ENCODE measurements around the gene STYXL1.

Gene STYXL1

DNA sequence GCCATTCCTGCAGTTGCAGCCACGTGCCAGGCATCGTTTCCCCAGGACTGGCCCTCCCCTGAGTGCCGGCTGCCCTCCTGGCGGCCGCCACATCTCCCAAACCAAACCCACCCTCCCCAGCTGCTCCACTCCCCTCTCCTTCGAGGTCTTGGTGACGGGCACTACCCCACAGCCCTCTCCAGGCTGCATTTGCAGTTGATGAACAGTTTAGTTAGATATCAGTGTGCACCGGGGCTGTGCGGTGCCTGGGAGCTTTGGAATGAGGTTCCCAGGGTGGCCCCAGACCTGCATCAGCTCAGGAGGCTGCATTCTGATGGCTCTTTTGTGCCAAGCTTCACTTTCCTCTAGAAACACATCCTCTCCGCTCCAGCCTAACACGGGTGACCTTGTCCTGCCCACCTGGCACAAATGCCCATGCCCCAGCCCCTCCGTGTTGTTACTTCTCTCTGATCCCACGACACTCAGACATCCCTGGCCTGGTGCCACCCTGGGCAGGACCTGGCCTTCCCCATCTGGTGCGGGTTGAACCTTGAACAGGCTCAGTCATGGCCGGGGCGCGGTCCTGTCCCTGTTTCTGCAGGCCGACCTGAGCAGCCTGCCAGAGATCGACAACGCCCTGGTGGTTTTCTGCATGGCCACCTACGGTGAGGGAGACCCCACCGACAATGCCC lies 67.9 kb downstream of the STYXL1 start:
- no peak for DNase-seq (ENCODE audit: low spot score)

DNA sequence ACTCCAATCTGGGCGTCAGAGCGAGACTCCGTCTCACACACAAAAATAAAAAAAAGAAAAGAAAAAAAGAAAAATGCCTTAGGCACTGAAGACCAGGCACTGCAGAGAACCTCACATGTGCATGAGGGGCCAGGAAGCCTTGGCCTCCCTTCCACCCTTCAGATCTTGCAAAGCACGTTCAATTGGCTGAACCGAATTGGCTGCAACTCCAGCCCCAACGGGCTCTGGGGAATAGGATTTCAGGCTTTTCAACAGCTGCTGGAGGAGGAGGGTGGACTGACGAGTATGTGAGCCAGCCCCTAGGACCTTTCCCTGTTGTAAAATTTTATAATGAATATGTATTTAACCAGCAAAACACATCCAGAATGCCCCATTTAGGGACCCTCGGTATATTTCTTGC lies 70.1 kb downstream of the STYXL1 start:
- no peak for DNase-seq (ENCODE audit: low spot score)

DNA sequence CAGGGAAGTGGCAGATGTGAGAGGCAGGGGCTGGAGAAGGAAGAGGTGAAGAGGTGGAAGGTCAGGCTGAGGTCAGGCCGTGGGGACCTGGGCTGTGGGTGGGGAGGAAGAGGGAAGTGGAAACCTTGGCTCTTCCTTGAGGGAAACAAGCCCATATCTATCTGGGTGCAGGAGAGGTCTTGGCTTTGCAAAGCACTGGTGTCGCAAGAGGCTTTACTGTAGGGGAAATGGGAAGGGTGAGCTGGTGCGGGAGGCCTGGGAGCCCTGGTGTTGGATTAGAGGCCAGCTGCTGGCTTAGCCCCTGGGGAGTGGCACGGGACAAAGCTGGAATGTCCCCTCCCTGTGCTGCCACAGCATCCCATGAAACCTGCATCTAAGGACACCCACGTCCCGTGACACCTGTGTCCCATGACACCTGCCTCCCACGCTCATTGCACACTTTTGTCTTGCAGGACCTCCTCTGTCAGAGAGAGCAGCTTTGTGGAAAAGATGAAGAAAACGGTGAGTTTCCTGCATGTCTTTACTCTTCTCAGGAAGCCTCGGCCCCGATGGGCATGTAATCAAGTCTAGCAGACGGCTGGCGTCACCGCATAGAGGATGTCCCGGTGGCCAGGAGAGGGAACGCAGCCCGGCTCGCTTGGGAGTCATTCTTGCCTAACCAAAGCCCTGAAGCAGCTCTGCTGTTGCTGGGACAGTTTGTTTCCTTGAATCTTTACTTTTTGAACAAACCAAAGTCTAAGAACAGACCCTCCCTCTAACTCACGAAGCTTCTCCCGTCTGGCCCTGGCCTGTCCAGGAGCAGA lies 75.6 kb downstream of the STYXL1 start:
- no peak for DNase-seq (ENCODE audit: low spot score)

DNA sequence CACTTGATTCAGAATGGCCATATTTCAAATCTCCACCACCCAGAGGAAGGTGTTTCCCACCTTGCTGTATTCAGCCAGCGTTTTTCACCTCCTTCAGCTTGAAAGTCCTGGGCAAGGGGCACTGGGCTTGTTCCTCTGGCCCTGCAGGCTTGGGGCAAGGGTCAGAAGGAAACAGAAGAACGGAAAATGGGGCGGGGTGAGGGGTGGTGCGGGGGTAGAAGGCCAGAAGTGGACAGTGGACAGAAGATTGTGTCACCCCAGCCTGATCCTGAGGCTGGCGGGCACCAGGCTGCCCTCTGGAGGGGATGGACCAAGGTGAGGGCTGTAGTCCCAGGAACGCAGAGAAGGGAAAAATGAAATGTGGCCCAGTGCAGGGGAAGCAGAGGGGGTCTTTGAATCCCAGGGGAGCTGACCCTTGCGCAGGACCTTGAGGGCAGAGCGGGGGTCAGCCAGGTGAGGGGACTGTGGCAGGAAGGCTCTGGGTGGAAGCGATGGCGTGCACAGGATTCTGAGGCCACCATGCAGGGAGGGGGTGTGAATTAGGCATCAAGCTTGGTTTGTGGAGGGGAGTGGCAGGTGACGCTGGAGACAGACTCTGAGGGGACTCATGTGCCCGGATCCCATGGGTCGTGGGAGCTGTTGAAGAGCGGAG lies 76.4 kb downstream of the STYXL1 start:
- no peak for DNase-seq (ENCODE audit: low spot score)

DNA sequence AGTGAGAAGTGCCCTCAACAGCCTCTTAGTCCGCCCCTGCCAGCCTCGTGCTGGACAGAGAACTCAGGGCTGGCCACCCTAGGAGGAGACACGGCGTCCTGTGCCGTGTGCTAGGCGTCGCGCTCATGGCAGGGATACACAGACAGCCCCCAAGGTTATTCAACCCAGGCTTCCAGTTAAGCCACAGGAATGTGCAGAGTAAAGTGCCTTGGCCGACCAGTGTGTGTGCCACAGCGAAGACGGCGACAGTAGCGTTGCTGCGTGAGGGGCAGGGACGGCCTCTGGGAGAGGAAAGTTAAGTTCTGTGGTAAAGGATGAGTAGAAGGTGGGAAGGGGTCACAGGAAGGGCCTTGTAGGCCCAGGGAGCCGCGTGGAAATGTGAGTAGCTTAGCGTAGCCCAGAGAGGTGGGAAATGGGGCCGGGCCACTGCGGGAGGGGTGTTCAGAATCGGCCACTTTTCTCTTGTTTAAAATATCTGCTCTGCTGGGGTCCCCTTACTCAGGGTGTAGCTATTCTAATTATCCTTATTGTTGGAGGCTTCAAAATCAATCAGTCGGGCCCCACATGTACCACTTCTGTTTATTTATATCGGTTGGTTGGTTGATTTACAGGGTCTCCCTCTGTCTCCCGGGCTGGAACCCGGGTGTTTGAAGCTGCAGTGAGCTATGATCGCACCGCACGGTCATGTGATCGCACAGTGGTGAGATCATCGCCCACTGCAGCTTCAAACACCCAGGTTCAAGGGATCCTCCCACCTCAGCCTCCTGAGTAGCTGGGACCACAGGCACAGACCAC lies 77.9 kb downstream of the STYXL1 start:
- no peak for DNase-seq (ENCODE audit: low spot score)

DNA sequence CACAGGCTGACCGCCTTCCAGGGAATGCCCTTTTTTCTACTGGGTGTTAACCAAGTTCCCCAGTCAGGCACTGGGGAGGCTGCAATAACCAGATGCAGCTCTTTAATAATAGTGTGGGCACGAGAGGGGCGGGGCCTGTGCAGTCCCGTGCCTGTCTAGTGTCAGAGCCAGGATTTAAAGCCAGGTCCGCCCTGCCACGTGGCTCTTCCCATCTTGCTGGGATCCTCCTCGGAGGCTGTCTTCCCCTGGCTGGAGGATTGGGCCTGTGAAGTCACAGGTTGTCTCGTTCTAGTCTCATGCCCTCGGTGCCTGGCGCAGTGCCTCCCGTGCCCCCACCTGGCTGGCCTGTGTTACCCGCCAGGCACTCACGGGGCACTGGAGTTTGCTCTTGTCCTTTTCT lies 78.6 kb downstream of the STYXL1 start:
- DNase-seq (ENCODE audit: low spot score): no peak

DNA sequence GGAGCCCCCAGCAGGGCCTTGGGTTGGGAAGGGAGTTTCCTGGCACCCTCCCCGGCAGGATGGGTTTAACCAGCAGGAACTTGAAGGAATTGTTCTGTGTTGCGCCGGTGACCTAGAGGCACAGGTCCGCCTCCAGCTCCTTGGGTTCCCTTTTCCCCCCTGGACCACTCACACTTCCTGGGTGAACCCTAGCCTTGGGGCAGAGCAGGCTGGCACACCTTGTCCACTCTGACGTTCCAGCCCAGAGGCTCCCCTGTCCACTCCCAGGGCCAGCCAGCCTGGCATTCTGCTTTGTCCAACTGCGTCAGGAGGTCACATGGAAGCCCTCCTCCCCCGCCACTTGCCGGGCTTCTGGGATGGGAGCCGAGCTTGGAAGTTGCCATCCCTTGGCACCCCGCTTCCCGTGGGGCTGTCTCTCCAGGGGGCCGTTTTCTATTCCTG lies 79.2 kb downstream of the STYXL1 start:
- DNase-seq (ENCODE audit: low spot score): peak; percentile 66

DNA sequence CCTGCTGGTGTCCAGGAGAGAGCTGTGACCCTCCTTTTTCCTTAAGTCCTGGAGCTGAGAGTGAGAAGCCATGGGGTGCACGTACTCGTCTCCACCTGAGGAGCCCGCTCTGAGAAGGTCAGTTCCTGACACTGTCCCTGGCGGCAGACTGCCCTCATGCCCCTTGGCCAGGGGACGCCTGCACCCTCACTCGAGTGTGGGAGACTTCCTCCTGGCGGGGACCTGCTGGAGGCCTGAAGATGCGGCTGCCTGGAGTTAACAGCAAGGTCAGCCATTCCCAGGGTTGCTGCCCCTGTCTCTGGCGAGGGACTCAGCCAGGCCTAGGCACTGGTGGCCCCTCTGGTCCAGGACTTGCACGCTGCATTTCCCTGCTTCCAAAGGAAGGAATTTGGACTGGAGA lies 79.8 kb downstream of the STYXL1 start:
- DNase-seq (ENCODE audit: low spot score): no peak

DNA sequence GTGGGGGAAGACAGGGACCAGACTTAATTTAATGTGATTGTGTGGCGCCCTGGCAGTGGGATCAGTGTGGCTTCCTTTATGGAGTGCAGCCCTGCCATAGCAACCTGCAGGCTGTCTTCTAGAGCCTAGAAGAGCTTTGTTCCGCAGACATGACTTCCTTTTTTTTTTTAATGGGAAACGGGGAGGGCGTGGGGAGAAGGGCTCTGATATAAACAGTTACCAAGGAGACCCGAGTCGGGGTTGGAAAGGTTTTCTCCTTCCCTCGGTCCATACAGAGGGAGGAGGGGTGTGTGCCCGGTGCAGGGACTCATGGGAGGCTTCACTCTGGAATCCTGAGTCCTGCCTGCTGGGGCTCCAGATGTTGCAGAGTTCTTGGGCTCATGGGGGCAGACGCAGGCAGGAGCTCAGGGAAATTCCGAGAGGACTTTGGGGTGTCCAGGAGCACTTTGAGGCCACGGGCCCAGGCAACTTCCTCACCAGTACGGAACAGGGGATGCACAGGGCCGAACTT lies 80.3 kb downstream of the STYXL1 start:
- DNase-seq (ENCODE audit: low spot score): no peak

DNA sequence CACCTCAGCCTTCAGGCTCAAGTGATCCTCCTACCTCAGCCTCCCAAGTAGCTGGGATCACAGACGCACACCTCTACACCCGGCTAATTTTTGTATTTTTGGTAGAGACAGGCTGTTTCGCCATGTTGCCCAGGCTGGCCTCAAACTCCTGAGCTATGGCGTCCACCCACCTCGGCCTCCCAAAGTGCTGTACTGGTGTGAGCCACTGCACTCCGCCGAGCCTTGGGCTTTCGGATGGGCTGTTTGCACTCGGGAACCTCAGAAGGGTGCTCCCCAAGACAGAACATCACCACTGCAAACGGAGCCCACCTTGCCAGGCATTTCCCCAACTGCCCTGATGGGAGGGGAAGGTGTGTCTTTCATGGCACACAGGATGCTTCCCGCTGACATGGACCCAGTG lies 80.7 kb downstream of the STYXL1 start:
- no peak for DNase-seq (ENCODE audit: low spot score)

DNA sequence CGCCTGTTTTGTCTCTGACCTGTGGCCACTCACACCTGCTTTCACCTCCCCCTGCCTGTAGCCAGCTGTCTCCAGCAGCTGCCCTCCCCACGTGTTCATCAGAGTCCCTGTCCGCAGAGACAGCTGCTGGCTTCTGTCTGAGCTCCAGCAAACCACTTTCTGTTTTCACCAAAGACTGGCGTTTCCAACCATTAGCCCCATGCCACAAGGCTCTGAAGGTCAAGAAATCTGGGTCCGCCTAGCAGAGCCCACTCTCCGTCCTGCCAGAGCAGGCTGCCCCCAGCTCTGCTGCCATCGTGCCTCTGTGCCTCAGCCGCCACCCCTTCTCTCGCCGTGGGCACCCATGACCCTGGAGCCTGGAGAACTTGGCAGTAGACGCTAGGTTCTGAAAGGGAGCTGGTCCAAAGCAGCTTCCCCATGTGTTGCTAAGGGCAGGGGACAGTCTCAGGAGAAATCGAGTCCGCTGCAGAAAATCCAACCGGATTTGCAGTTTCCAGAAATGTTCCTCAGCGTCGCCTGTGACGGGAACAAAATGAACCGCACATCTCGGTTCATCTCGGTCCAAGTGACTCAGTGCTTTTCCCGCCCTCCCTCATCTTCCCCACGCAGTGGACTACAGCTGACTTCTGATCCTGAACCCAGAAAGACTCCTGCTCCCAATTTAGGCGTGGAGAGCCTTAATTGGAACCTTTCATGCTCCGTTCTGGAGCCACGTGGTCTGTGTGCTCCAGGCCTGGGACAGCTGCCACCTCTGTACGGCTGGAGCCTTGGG lies 81.4 kb downstream of the STYXL1 start:
- no peak for DNase-seq (ENCODE audit: low spot score)

DNA sequence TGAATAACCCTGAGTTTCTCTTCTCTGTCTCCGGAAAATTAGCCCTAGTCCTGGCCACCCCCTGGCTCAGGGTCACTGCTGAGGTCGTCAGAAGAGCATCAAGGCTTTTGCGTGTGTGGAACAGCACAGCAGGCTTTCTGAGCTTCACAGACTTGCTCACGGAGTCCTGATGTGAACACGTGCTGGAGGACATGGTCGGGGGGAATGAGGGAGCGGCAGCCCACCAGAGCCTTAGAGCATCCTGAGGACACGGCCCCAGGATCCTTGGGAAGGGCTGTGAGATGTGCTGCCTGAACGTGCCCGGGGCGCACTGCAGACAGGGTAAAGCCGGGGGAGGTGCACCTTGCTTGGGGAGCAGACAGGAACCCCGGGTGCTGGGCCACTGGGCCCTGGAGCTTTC lies 82.2 kb downstream of the STYXL1 start:
- DNase-seq (ENCODE audit: low spot score): no peak

DNA sequence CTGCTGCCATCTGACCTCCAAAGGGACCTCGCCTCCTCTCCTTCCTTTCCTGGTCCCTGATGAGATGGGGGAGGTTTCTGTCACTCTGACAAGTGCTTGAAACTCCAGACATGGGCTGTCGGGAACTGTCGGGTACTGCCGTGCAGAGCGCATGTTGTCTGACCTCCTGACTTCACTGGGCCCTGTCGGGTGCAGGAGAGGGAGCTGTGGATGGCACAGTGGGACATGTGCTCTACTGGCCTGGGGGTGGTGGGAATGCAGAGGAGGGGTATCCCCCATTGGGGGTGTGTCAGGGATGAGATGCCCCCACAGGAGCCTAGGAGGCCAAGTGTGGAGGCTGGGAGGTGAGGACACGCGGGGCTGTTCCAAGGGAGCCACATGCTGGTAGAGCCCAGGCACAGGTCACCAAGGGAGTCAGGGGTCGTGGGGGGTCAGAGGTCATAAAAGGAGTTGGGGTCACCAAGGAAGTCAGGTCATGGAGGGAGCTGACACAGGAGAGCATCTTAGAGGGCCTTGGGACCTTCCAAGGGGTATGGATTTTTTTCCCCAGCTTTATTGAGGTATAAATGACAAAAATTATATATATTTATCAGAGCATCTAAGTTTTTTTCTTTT lies 84.3 kb downstream of the STYXL1 start:
- DNase-seq (ENCODE audit: low spot score): no peak

DNA sequence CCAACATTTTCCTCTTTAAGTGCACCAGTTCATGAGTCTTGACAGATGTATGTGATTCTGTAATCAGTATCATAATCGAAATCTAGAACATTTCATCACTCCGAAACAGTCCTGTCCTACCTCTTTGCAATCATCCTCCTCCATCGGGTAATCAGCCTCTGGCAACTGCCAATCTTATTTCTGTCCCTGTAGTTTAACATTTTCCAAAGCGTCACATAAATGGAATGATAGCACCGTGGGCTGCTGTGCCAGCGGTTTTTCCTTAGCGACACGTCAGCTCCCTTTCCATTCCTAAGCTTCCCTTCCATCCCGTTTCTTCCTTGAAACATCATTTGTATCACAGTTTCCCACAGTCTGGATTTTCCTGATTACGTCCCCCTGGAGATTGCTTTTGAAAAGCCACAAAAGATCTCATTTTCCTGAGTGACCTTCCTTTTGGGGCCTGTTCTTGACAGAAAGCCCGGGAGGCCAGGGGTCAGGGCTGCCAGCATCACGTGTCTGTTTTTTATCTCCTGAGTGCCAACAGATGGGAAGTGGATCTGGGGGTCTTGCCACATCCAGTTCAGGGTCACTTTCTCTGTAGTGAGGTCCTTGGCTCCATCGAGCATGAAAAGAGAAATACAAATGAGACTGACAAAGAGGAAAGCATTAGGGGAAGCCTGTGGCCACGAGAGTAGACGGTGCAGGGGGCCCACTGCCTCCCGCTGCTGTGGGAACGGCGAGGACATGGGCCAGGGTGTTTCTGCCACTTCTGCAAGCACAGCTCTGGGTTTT lies 85.0 kb downstream of the STYXL1 start:
- DNase-seq (ENCODE audit: low spot score): peak; percentile 76

DNA sequence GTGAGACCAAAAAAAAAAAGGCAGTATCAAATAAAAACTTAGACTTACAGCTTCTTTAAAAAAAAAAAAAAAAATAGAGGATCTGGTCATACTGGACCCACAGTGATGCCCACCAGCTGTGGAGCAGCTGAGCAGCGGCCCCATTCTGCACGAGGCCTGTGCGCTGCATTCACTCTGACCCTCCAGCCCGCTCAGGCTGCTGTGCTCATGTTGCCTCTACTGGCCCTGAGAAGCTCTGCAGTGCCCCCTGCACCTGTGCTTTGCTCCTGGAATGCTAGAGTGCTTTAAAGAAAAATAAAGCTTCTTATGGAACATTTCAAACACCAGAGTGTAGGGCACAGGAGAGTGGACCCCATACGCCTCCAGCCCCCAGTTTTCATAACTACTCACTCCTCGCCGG lies 86.6 kb downstream of the STYXL1 start:
- DNase-seq (ENCODE audit: low spot score): no peak

DNA sequence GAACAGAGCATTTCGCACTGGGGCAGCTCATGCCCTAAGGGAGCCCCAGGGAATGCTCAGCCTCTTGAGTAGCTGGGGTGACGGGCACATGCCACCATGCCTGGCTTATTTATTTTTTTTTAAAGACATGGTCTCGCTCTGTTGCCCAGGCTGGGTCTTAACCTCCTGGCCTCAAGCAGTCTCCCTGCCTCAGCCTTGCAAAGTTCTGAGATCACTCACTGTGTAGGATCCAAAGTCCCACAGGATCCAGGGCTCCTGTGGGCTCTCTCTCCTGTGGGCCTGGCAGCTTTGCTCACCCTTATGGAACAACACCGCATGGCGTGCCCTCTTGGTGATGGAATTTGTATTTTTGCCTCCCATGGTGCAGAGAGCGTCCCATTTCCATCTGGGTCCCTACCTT lies 87.4 kb downstream of the STYXL1 start:
- DNase-seq (ENCODE audit: low spot score): no peak

DNA sequence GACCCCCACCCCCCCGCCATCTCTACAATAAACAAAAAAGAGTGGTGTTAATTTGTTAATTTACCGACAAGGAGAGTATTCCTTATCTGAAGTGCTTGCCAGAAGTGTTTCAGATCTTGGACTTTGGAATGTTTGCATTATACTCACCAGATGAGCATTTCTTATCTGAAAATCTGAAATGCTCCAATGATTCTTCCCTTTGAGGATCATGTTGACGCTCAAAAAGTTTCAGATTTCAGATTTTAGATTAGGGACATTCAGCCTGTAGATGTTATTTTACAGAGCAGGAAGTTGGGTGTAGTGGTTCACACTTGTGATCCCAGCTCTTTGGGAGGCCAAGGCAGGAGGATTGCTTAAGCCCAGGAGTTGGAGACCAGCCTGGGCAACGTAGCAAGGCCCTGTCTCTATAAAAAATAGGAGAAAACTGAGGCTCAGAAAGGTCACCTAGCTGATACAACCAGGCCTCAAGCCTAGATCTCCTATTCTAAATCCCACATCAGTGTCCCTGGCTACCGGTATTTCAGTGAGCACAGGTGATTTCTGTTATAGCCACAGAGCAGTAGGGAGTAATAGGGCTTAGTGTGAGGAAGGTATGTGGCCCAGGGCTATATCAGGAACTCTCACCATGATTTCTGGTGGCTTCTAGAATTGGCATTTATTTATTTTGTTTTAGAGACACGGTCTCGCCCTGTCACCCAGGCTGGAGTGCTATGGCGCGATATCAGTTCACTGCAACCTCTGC lies 88.8 kb downstream of the STYXL1 start:
- no peak for DNase-seq (ENCODE audit: low spot score)

DNA sequence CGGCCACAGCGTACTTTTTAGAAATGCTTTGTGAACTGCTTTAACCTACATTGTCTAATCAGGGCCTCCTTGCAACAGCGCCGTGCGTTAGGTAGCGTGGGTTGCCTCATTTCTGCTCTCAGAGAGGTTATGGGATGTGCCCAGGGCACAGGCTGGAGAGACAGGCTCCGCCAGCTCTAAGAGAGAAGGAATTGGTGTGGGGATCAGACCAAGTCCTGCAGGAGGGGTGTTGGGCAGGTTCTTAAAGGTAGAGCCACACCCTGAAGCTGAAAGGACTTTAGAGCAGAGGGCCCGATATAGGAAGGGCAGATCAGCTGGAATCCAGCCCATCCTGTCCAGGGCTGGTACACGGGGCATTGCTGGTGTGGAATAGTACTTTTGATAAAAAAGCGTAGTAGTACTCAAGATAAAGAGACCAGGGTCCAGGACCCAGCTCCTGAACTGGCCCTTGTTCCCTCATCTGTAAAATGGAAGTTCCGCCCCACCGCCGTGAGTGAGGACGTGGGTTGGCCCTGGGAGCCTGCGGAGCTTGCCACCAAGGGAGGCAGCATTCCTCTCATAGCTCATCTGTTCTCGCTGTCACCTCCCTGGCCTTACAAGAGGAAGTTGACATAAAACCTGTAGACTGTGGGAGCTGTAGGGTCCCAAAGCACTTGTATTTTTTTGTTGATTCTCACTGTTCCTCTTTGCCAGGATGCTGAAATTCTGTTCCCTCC lies 90.6 kb downstream of the STYXL1 start:
- DNase-seq (ENCODE audit: low spot score): no peak

Data from putamen (tissue), 1 donor.